Endometrial microvascular endothelial cells (primary cell): ENCODE measurements around the gene TEAD1. TPM values are rescaled to one million over a fixed set of nuclear protein-coding genes. Genes with fewer than 3 reads are reported as not detected.
"Not testable (repeated sequence)": the region's sequence is repeated elsewhere in the genome, so short reads cannot be mapped to it uniquely, and the experiment has no call there.

Experiments used
- in situ Hi-C: cut with HindIII; loops from 2 replicates; pipeline ENCODE4 v1.10.0; 2017; ENCODE audit warnings: low sequenced_read_pairs, low pct_unique_long_range_greater_than_20kb; ENCODE audit errors: inconsistent ontology term
- total RNA-seq: library from RNA; depleted of rRNA; stranded (reverse); fragments of >200 nt; gene quantifications from one replicate; pipeline ENCODE4 v1.2.3, GENCODE V29; 2015; ENCODE audit errors: inconsistent ontology term

TEAD1 gene
- total RNA-seq, 1 donor from 2014 or later = 24.3 TPM

GRCh38 chr11:12750181-12750580 lies 76.0 kb downstream of the TEAD1 start:
- in situ Hi-C loops = no loop called here

- in situ Hi-C loops = no loop called here
These were observed 78.8 kb downstream of the TEAD1 start for GRCh38 chr11:12752868-12753524.

- in situ Hi-C loops = no loop called here
These were observed 79.8 kb downstream of the TEAD1 start for GRCh38 chr11:12754021-12754420.

- in situ Hi-C loops = no loop called here
These were observed 80.5 kb downstream of the TEAD1 start for GRCh38 chr11:12754582-12755234.

- in situ Hi-C loops = no loop called here
These were observed 81.6 kb downstream of the TEAD1 start for GRCh38 chr11:12755510-12756453.

GRCh38 chr11:12756454-12756806 lies 82.2 kb downstream of the TEAD1 start:
- in situ Hi-C loops = no loop called here

- in situ Hi-C loops = no loop called here
These were observed 82.6 kb downstream of the TEAD1 start for GRCh38 chr11:12756867-12757266.

- in situ Hi-C loops = no loop called here
These were observed 83.2 kb downstream of the TEAD1 start for GRCh38 chr11:12757416-12757815.

GRCh38 chr11:12758117-12758516 lies 83.9 kb downstream of the TEAD1 start:
- in situ Hi-C loops = not testable (repeated sequence)

- in situ Hi-C loops = no loop called here
These were observed 86.8 kb downstream of the TEAD1 start for GRCh38 chr11:12761029-12761428.

GRCh38 chr11:12762278-12762677 lies 88.1 kb downstream of the TEAD1 start:
- in situ Hi-C loops = no loop called here

GRCh38 chr11:12762696-12763324 lies 88.6 kb downstream of the TEAD1 start:
- in situ Hi-C loops = no loop called here

- in situ Hi-C loops = no loop called here
These were observed 90.1 kb downstream of the TEAD1 start for GRCh38 chr11:12764187-12764914.

- in situ Hi-C loops = no loop called here
These were observed 91.2 kb downstream of the TEAD1 start for GRCh38 chr11:12765428-12765827.

- in situ Hi-C loops = no loop called here
These were observed 92.8 kb downstream of the TEAD1 start for GRCh38 chr11:12767027-12767426.

- in situ Hi-C loops = no loop called here
These were observed 93.4 kb downstream of the TEAD1 start for GRCh38 chr11:12767577-12767976.

GRCh38 chr11:12768726-12769673 lies 94.8 kb downstream of the TEAD1 start:
- in situ Hi-C loops = no loop called here
